WTC11 (cell line): ENCODE measurements around the gene TBX4.
"Not testable (repeated sequence)": the region's sequence is repeated elsewhere in the genome, so short reads cannot be mapped to it uniquely, and the experiment has no call there.

Experiments
- ETV6 ChIP-seq: sonication (generic); formaldehyde crosslinking; IDR thresholded peaks from 2 replicates; pipeline ENCODE4 v1.8.1; 2022; ENCODE audit warnings: mild to moderate bottlenecking, missing genetic modification reagents
- FOXJ3 ChIP-seq: sonication (generic); formaldehyde crosslinking; IDR thresholded peaks from 2 replicates; pipeline ENCODE4 v1.9.0; 2021; ENCODE audit warnings: missing genetic modification reagents, mild to moderate bottlenecking, borderline replicate concordance
- JUN ChIP-seq: sonication (generic); formaldehyde crosslinking; IDR thresholded peaks from 2 replicates; pipeline ENCODE4 v1.8.0; 2023; ENCODE audit warnings: mild to moderate bottlenecking, missing genetic modification reagents
- NR2C2 ChIP-seq: sonication (generic); formaldehyde crosslinking; IDR thresholded peaks from 2 replicates; pipeline ENCODE4 v1.8.0; 2022; ENCODE audit warnings: mild to moderate bottlenecking, missing genetic modification reagents
- SMAD3 ChIP-seq: sonication (generic); formaldehyde crosslinking; IDR thresholded peaks from 2 replicates; pipeline ENCODE4 v1.8.0; 2022; ENCODE audit warnings: missing genetic modification reagents, mild to moderate bottlenecking, borderline replicate concordance
- SOX15 ChIP-seq: fragments of 250-450 bp; sonication (Bioruptor Pico); IDR thresholded peaks from 2 replicates; pipeline ENCODE4 v1.9.0; 2021; ENCODE audit warnings: mild to moderate bottlenecking
- TEAD4 ChIP-seq: sonication (generic); formaldehyde crosslinking; IDR thresholded peaks from 2 replicates; pipeline ENCODE4 v1.8.0; 2022; ENCODE audit warnings: mild to moderate bottlenecking, missing genetic modification reagents
- ZBTB21 ChIP-seq: sonication (generic); formaldehyde crosslinking; IDR thresholded peaks from 2 replicates; pipeline ENCODE4 v1.8.1; 2023; ENCODE audit warnings: mild to moderate bottlenecking, missing genetic modification reagents, borderline replicate concordance
- ZNF317 ChIP-seq: sonication (generic); formaldehyde crosslinking; IDR thresholded peaks from 2 replicates; pipeline ENCODE4 v1.8.1; 2023; ENCODE audit warnings: low read depth, mild to moderate bottlenecking, moderate library complexity, missing genetic modification reagents, borderline replicate concordance
- TF ChIP-seq, protein P1 (sequence below): fragments of 200-600 bp; IDR thresholded peaks from 2 replicates; pipeline ENCODE4 v1.8.0; 2022; ENCODE audit warnings: antibody characterized with exemption
- TF ChIP-seq, protein P2 (sequence below): sonication (generic); formaldehyde crosslinking; IDR thresholded peaks from 2 replicates; pipeline ENCODE4 v1.8.1; 2023; ENCODE audit warnings: mild to moderate bottlenecking, missing genetic modification reagents
- TF ChIP-seq, protein P3 (sequence below): sonication (generic); formaldehyde crosslinking; IDR thresholded peaks from 2 replicates; pipeline ENCODE4 v1.8.0; 2022; ENCODE audit warnings: mild to moderate bottlenecking, missing genetic modification reagents
- TF ChIP-seq, protein P4 (sequence below): sonication (generic); formaldehyde crosslinking; IDR thresholded peaks from 2 replicates; pipeline ENCODE4 v1.8.1; 2022; ENCODE audit warnings: low read depth, mild to moderate bottlenecking, moderate library complexity, missing genetic modification reagents, borderline replicate concordance
- TF ChIP-seq, protein P5 (sequence below): sonication (generic); formaldehyde crosslinking; IDR thresholded peaks from 2 replicates; pipeline ENCODE4 v1.8.1; 2022; ENCODE audit warnings: low read depth, missing genetic modification reagents, borderline replicate concordance

DNA sequence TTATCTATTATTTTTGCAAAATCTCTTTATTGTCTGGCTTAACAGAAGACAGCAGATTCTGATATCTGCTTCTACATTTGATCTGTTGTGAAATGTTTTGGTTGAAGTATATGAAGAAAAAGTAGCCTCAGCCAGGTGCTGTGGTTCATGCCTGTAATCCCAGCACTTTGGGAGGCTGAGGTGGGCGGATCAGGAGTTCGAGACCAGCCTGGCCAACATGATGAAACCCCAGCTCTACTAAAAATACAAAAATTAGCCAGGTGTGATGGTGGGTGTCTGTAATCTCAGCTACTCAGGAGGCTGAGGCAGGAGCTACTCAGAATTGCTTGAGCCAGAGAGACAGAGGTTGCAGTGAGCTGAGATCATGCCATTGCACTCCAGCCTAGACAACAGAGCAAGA, 75.2 kb downstream of the TBX4 start:
- TF ChIP-seq, protein P1, sequence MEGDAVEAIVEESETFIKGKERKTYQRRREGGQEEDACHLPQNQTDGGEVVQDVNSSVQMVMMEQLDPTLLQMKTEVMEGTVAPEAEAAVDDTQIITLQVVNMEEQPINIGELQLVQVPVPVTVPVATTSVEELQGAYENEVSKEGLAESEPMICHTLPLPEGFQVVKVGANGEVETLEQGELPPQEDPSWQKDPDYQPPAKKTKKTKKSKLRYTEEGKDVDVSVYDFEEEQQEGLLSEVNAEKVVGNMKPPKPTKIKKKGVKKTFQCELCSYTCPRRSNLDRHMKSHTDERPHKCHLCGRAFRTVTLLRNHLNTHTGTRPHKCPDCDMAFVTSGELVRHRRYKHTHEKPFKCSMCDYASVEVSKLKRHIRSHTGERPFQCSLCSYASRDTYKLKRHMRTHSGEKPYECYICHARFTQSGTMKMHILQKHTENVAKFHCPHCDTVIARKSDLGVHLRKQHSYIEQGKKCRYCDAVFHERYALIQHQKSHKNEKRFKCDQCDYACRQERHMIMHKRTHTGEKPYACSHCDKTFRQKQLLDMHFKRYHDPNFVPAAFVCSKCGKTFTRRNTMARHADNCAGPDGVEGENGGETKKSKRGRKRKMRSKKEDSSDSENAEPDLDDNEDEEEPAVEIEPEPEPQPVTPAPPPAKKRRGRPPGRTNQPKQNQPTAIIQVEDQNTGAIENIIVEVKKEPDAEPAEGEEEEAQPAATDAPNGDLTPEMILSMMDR, result not testable (repeated sequence)
- TF ChIP-seq SMAD3; FOXJ3 (CRISPR knock-in tag); SOX15 (CRISPR knock-in tag); ZBTB21 (CRISPR knock-in tag); JUN (CRISPR knock-in tag); ETV6 (CRISPR knock-in tag); ZNF317 (CRISPR knock-in tag); TEAD4 (CRISPR knock-in tag); NR2C2 (CRISPR knock-in tag): not testable (repeated sequence)
- TF ChIP-seq, protein P2, sequence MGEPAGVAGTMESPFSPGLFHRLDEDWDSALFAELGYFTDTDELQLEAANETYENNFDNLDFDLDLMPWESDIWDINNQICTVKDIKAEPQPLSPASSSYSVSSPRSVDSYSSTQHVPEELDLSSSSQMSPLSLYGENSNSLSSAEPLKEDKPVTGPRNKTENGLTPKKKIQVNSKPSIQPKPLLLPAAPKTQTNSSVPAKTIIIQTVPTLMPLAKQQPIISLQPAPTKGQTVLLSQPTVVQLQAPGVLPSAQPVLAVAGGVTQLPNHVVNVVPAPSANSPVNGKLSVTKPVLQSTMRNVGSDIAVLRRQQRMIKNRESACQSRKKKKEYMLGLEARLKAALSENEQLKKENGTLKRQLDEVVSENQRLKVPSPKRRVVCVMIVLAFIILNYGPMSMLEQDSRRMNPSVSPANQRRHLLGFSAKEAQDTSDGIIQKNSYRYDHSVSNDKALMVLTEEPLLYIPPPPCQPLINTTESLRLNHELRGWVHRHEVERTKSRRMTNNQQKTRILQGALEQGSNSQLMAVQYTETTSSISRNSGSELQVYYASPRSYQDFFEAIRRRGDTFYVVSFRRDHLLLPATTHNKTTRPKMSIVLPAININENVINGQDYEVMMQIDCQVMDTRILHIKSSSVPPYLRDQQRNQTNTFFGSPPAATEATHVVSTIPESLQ (CRISPR knock-in tag), result not testable (repeated sequence)
- TF ChIP-seq, protein P3, sequence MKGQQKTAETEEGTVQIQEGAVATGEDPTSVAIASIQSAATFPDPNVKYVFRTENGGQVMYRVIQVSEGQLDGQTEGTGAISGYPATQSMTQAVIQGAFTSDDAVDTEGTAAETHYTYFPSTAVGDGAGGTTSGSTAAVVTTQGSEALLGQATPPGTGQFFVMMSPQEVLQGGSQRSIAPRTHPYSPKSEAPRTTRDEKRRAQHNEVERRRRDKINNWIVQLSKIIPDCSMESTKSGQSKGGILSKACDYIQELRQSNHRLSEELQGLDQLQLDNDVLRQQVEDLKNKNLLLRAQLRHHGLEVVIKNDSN, result not testable (repeated sequence)
- TF ChIP-seq, protein P4, sequence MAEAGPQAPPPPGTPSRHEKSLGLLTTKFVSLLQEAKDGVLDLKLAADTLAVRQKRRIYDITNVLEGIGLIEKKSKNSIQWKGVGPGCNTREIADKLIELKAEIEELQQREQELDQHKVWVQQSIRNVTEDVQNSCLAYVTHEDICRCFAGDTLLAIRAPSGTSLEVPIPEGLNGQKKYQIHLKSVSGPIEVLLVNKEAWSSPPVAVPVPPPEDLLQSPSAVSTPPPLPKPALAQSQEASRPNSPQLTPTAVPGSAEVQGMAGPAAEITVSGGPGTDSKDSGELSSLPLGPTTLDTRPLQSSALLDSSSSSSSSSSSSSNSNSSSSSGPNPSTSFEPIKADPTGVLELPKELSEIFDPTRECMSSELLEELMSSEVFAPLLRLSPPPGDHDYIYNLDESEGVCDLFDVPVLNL, result not testable (repeated sequence)
- TF ChIP-seq, protein P5, sequence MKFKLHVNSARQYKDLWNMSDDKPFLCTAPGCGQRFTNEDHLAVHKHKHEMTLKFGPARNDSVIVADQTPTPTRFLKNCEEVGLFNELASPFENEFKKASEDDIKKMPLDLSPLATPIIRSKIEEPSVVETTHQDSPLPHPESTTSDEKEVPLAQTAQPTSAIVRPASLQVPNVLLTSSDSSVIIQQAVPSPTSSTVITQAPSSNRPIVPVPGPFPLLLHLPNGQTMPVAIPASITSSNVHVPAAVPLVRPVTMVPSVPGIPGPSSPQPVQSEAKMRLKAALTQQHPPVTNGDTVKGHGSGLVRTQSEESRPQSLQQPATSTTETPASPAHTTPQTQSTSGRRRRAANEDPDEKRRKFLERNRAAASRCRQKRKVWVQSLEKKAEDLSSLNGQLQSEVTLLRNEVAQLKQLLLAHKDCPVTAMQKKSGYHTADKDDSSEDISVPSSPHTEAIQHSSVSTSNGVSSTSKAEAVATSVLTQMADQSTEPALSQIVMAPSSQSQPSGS (CRISPR knock-in tag), result not testable (repeated sequence)
